HG02610 (cell line): ENCODE measurements around the gene FARS2.

Source experiments
- ATAC-seq: cut with Tn5 transposase; IDR thresholded peaks from one replicate; pipeline ENCODE4 v1.9.1; 2021; ENCODE audit warnings: mild to moderate bottlenecking, moderate library complexity; ENCODE audit not compliant: unreplicated experiment

Gene FARS2

GRCh38 chr6:5459346-5459745 is 198.0 kb downstream of the FARS2 start:
- ATAC-seq: no peak

GRCh38 chr6:5461365-5461764 is 200.1 kb downstream of the FARS2 start:
- no peak for ATAC-seq

- no peak for ATAC-seq
These were observed 201.5 kb downstream of the FARS2 start for GRCh38 chr6:5462856-5463255.

- no peak for ATAC-seq
These were observed 202.4 kb downstream of the FARS2 start for GRCh38 chr6:5463690-5464089.

- ATAC-seq: no peak
These were observed 203.0 kb downstream of the FARS2 start for GRCh38 chr6:5464099-5464885.

GRCh38 chr6:5466281-5467136 is 205.2 kb downstream of the FARS2 start:
- ATAC-seq: no peak

- ATAC-seq: no peak
These were observed 207.3 kb downstream of the FARS2 start for GRCh38 chr6:5468586-5468985.

GRCh38 chr6:5469101-5469846 is 208.0 kb downstream of the FARS2 start:
- ATAC-seq: no peak

- ATAC-seq: no peak
These were observed 209.7 kb downstream of the FARS2 start for GRCh38 chr6:5471044-5471443.

- no peak for ATAC-seq
These were observed 210.5 kb downstream of the FARS2 start for GRCh38 chr6:5471637-5472398.

- no peak for ATAC-seq
These were observed 211.3 kb downstream of the FARS2 start for GRCh38 chr6:5472571-5472970.

- no peak for ATAC-seq
These were observed 214.5 kb downstream of the FARS2 start for GRCh38 chr6:5475779-5476178.

GRCh38 chr6:5478380-5478779 is 217.1 kb downstream of the FARS2 start:
- ATAC-seq: no peak

GRCh38 chr6:5481033-5481432 is 219.7 kb downstream of the FARS2 start:
- ATAC-seq: no peak

GRCh38 chr6:5481750-5482149 is 220.4 kb downstream of the FARS2 start:
- no peak for ATAC-seq

GRCh38 chr6:5482619-5483018 is 221.3 kb downstream of the FARS2 start:
- no peak for ATAC-seq

GRCh38 chr6:5484692-5485091 is 223.4 kb downstream of the FARS2 start:
- ATAC-seq: no peak

- ATAC-seq: peak; percentile 92
These were observed 224.9 kb downstream of the FARS2 start for GRCh38 chr6:5486214-5486613.

GRCh38 chr6:5490501-5491069 is 229.3 kb downstream of the FARS2 start:
- no peak for ATAC-seq

GRCh38 chr6:5492356-5492755 is 231.0 kb downstream of the FARS2 start:
- no peak for ATAC-seq
